Stimulated activated CD4-positive, alpha-beta T cell treated with anti-CD3 and anti-CD28 coated beads, Interleukin-1b, Interleukin-23, amount 100 ng/mL, for 4 hours (primary cell): ENCODE results near the gene ZNF543.
"Not testable (repeated sequence)": the region's sequence is repeated elsewhere in the genome, so short reads cannot be mapped to it uniquely, and the experiment has no call there.

ENCODE experiments used
- DNase-seq, 2 donors: peaks; one replicate each; pipeline ENCODE4 v3.0.0-alpha.2; 2020; ENCODE audit warnings: low read depth in 2 of 2

Gene ZNF543

GRCh38 chr19:57320180-57321084 is at the start of gene ZNF543:
ZNF543 (plus strand) TSS chr19:57320472; CDS start chr19:57320854, 382 bp downstream.
- peak; percentile 83 to 88 for DNase-seq

GRCh38 chr19:57271280-57271679 is 49.0 kb upstream of the ZNF543 start:
- no peak for DNase-seq

GRCh38 chr19:57273014-57273413 is 47.3 kb upstream of the ZNF543 start:
- no peak for DNase-seq

- DNase-seq = no peak
Observed at GRCh38 chr19:57276430-57276829, 43.8 kb upstream of the ZNF543 start.

- DNase-seq = not testable (repeated sequence)
Observed at GRCh38 chr19:57278481-57278880, 41.8 kb upstream of the ZNF543 start.

- peak; percentile 66 to 72 for DNase-seq
Observed at GRCh38 chr19:57279418-57280164, 40.7 kb upstream of the ZNF543 start.

GRCh38 chr19:57280165-57280961 is 39.9 kb upstream of the ZNF543 start, which contains the start of gene ZNF460:
ZNF460 (plus strand) TSS chr19:57280485; CDS start chr19:57280807, 322 bp downstream.
- peak; percentile 95 to 96 for DNase-seq

GRCh38 chr19:57280962-57281400 is 39.3 kb upstream of the ZNF543 start:
- no peak for DNase-seq

- no peak for DNase-seq
Observed at GRCh38 chr19:57282011-57282643, 38.1 kb upstream of the ZNF543 start.

GRCh38 chr19:57288373-57288772 is 31.9 kb upstream of the ZNF543 start:
- DNase-seq = no peak

GRCh38 chr19:57290970-57291369 is 29.3 kb upstream of the ZNF543 start:
- no peak for DNase-seq

- DNase-seq = no peak
Observed at GRCh38 chr19:57292547-57292946, 27.7 kb upstream of the ZNF543 start.

GRCh38 chr19:57293719-57294118 is 26.6 kb upstream of the ZNF543 start:
- no peak for DNase-seq

- no peak for DNase-seq
Observed at GRCh38 chr19:57302020-57302465, 18.2 kb upstream of the ZNF543 start.

GRCh38 chr19:57302727-57303401 is 17.4 kb upstream of the ZNF543 start:
- no peak for DNase-seq

- DNase-seq = no peak
Observed at GRCh38 chr19:57305056-57305455, 15.2 kb upstream of the ZNF543 start.

- no peak for DNase-seq
Observed at GRCh38 chr19:57308514-57308913, 11.8 kb upstream of the ZNF543 start.

GRCh38 chr19:57310792-57311191 is 9.5 kb upstream of the ZNF543 start:
- DNase-seq = no peak

- no peak for DNase-seq
Observed at GRCh38 chr19:57314146-57314545, 6.1 kb upstream of the ZNF543 start.

GRCh38 chr19:57317503-57317902 is 2.8 kb upstream of the ZNF543 start:
- DNase-seq = no peak

- no peak for DNase-seq
Observed at GRCh38 chr19:57319869-57320179, 448 bp upstream of the ZNF543 start.
